ENCODE results near the gene GET3. TPM values are rescaled to one million over a fixed set of nuclear protein-coding genes. Genes with fewer than 3 reads are reported as not detected.
"Not testable (repeated sequence)": the region's sequence is repeated elsewhere in the genome, so short reads cannot be mapped to it uniquely, and the experiment has no call there.

The GET3 gene
- total RNA-seq, 1 donor from 2014 or later: 57.5 TPM

DNA sequence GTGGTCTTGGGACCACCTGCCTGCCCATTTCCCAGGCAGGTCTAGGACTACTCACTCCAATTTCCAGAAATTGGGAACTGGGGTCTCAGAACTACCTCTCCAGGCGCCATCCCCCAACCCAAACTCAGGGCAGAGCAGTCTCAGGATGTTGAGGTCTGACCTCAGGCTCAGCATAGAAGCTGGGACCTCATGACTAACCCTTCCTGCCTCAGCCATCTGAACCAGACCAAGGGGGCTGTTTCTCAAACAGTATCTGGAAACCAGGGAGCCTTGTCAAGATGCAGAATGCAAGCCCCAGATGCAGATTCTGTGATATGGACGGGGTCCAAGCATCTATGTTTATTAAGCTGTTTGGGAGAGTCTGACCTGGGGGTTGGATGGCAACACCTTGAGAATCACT, 42.2 kb upstream of the GET3 start:
- H3K9me3 ChIP-seq: no peaks in the 10 kb centered on the region
- H3K27ac ChIP-seq: no peak overlapping the region
- no peak overlapping the region for H3K4me3 ChIP-seq
- ATAC-seq: no peak
- TF ChIP-seq, protein P1, sequence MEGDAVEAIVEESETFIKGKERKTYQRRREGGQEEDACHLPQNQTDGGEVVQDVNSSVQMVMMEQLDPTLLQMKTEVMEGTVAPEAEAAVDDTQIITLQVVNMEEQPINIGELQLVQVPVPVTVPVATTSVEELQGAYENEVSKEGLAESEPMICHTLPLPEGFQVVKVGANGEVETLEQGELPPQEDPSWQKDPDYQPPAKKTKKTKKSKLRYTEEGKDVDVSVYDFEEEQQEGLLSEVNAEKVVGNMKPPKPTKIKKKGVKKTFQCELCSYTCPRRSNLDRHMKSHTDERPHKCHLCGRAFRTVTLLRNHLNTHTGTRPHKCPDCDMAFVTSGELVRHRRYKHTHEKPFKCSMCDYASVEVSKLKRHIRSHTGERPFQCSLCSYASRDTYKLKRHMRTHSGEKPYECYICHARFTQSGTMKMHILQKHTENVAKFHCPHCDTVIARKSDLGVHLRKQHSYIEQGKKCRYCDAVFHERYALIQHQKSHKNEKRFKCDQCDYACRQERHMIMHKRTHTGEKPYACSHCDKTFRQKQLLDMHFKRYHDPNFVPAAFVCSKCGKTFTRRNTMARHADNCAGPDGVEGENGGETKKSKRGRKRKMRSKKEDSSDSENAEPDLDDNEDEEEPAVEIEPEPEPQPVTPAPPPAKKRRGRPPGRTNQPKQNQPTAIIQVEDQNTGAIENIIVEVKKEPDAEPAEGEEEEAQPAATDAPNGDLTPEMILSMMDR (IDR thresholded peaks at IDR 0.05): no peak
- DNase-seq: no peak
- H3K36me3 ChIP-seq: peaks cover 12% of the 10 kb centered on the region
- intact Hi-C loops (cut with DNase I): no loop called here
- peaks cover 20% of the 10 kb centered on the region for H3K4me1 ChIP-seq
- no peaks in the 10 kb centered on the region for H3K27me3 ChIP-seq (ENCODE audit: low read depth)

DNA sequence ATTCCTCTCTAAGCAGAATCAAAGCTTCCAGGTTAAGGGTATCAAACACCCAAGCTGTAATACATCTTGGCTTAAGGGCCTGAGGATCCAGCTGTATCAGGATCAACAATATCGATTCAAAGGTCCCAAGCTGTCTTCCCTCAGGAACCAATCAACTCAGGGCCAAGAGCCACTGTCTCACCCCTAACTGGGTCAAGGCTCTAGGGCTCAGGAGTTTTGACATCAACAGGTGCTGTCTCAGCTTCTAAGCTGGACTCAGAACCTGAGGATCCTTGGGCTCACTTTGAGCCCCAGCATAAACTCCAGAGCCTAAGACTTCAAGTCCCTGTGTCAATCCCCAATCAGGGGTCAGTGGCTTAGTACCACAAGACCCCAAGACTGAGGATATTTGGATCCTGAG, 41.8 kb upstream of the GET3 start:
- intact Hi-C loops (cut with DNase I): no loop called here
- ATAC-seq (no peak), DNase-seq (no peak)
- Histone ChIP-seq H3K27ac (no peak overlapping the region), H3K4me3 (peak overlapping the region; percentile 97), H3K36me3 (peaks cover 16% of the 10 kb centered on the region), H3K4me1 (peaks cover 20% of the 10 kb centered on the region), H3K9me3 (no peaks in the 10 kb centered on the region), H3K27me3 (ENCODE audit: low read depth) (no peaks in the 10 kb centered on the region)
- TF ChIP-seq, protein P1 (IDR thresholded peaks at IDR 0.05): no peak

DNA sequence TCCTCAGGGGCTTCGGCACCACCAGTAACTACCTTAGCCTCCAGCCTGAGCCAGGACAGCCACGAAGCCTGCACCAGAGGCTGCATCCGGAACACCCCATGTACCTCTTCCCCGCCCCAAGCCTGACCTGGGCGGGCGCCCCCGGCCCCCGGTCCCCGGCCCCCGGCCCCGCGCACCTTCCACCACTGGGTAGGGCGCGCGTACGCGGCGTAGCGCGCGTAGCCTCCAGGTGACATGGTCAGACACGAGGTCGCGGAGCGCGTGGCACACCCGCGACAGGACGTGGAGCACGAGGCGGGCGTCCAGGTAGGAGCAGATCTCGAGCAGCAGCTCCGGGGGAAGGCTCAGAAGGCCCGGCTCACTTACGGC, 41.3 kb upstream of the GET3 start:
- H3K36me3 ChIP-seq: peaks cover 21% of the 10 kb centered on the region
- TF ChIP-seq, protein P1 (IDR thresholded peaks at IDR 0.05): no peak
- intact Hi-C loops (cut with DNase I): no loop called here
- DNase-seq (no peak), ATAC-seq (peak; percentile 27 to 31)
- H3K27ac ChIP-seq: peak overlapping the region; percentile 89
- H3K27me3 ChIP-seq (ENCODE audit: low read depth): no peaks in the 10 kb centered on the region
- H3K4me1 ChIP-seq: peaks cover 20% of the 10 kb centered on the region
- peak overlapping the region; percentile 97 for H3K4me3 ChIP-seq
- no peaks in the 10 kb centered on the region for H3K9me3 ChIP-seq

DNA sequence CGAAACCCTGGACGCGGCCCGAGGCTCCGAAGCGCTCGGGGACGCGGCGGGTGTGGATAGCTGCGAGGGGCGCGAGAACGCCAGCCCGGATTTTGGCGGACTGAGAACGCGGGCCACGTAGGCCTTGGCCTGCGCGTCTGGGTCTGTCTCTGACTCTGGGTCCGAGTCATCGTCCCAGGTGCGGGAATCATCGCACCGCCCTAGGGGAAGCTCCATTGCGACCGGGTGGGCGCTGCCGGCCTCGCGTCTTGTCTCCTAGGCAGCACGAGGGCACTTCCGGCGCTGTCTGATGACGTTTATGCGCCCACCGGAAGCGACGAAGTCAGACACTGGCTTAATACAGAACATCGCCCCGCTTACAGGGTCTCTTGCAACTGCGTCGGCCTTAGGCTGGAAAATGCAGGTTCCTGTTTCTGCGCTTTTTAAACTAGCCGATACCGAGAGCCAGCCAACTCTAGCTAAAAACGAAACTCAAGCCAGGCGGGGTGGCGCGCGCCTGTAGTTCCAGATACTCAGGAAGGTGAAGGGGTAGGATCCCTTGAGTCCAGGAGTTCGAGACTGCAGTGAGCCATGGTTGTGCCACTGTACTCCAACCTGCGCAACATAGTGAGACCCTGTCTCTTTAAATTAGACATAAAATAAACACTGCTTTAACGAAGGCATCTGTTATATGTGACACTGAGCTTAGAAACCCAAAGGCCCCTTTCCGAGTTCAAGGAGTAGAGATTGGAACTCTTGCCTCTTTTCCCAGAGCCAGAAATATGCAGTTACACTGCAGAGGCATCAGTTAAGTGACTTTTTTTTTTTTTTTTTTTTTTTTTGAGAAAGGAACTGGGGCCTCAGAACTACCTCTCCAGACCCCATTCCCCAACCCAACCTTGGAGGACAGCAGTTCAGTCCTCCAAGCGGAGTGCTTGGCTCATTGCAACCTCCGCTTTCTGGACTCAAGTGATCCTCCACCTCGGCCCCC, 40.6 kb upstream of the GET3 start, which contains the start of gene FBXW9:
Gene FBXW9, minus strand, starts transcription at position 266 of the 970 bp plus-strand sequence. Its CDS starts 50 bp downstream, at position 216.
- peaks cover 28% of the 10 kb centered on the region for H3K36me3 ChIP-seq
- H3K4me3 ChIP-seq: peak within 1 kb of the TSS; percentile 97
- intact Hi-C loops (cut with DNase I): no loop called here
- H3K4me1 ChIP-seq: peaks cover 20% of the 10 kb centered on the region
- no peaks in the 10 kb centered on the region for H3K9me3 ChIP-seq
- TF ChIP-seq, protein P1 (IDR thresholded peaks at IDR 0.05): no peak
- peak within 1 kb of the TSS; percentile 89 for H3K27ac ChIP-seq
- DNase-seq (peak; percentile 96), ATAC-seq (peak; percentile 94 to 95)
- no peaks in the 10 kb centered on the region for H3K27me3 ChIP-seq (ENCODE audit: low read depth)

DNA sequence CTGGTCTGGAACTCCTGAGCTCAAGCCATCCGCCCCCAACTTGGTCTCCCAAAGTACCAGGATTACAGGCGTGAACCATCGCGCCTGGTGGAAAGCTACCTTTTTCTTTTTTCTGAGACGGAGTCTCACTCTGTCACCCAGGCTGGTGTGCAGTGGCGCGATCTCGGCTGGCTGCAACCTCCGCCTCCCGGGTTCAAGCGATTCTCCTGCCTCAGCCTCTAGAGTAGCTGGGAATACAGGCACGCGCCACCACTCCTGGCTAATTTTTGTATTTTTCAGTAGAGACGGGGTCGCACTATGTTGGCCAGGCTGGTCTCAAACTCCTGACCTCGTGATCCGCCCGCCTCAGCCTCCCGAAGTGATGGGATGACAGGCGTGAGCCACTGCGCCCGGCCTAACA, 39.9 kb upstream of the GET3 start:
- H3K27ac ChIP-seq; DNase-seq; H3K27me3 ChIP-seq (ENCODE audit: low read depth); ATAC-seq; H3K9me3 ChIP-seq; intact Hi-C loops (cut with DNase I): not testable (repeated sequence)
- Histone ChIP-seq H3K4me3 (peak overlapping the region; percentile 97), H3K4me1 (peaks cover 20% of the 10 kb centered on the region), H3K36me3 (peaks cover 36% of the 10 kb centered on the region)

DNA sequence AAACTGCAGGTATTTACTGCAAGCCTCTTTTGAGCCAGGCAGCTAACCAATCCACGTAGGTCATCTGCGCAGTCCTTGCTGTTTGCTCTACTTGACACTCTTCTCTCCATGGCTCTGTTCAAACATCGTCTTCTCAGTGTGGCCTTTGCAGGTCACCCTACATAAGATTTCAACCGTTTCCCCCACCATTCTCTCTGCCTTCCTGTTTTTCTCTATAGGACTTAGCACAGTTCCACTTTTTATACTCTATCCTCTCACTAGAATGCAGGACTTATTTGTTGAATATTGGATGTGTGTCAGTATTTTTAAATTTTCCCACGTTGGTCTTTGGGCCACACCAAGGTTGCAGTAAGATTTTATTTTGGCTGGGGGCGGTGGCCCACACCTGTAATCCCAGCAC, 39.2 kb upstream of the GET3 start:
- no peak overlapping the region for H3K27ac ChIP-seq
- ATAC-seq: no peak
- H3K36me3 ChIP-seq: peaks cover 43% of the 10 kb centered on the region
- H3K4me1 ChIP-seq: peaks cover 20% of the 10 kb centered on the region
- no peaks in the 10 kb centered on the region for H3K9me3 ChIP-seq
- H3K27me3 ChIP-seq (ENCODE audit: low read depth): no peaks in the 10 kb centered on the region
- no peak overlapping the region for H3K4me3 ChIP-seq
- TF ChIP-seq, protein P1 (IDR thresholded peaks at IDR 0.05): no peak
- DNase-seq: no peak
- intact Hi-C loops (cut with DNase I): no loop called here

Data from lower lobe of right lung (tissue), 2 donors.